HG02798 (cell line): ENCODE measurements around the gene SPATA6L.

Source experiments
- ATAC-seq: cut with Tn5 transposase; IDR thresholded peaks from one replicate; pipeline ENCODE4 v1.9.1; 2021; ENCODE audit warnings: mild to moderate bottlenecking; ENCODE audit not compliant: unreplicated experiment, poor library complexity

The SPATA6L gene

GRCh38 chr9:4666042-4666699 lies at the start of gene SPATA6L:
SPATA6L (minus strand) TSS chr9:4666480; CDS start chr9:4666250, 230 bp downstream.
- no peak for ATAC-seq

- ATAC-seq: no peak
These were observed 48.2 kb upstream of the SPATA6L start for GRCh38 chr9:4714266-4715016.

- no peak for ATAC-seq
These were observed 47.6 kb upstream of the SPATA6L start for GRCh38 chr9:4713849-4714248.

- no peak for ATAC-seq
These were observed 43.1 kb upstream of the SPATA6L start for GRCh38 chr9:4709380-4709779.

GRCh38 chr9:4706971-4707622 lies 40.8 kb upstream of the SPATA6L start:
- ATAC-seq: no peak

- ATAC-seq: no peak
These were observed 39.7 kb upstream of the SPATA6L start for GRCh38 chr9:4706021-4706420.

GRCh38 chr9:4704129-4704528 lies 37.8 kb upstream of the SPATA6L start:
- ATAC-seq: no peak

GRCh38 chr9:4701526-4701925 lies 35.2 kb upstream of the SPATA6L start:
- ATAC-seq: no peak

GRCh38 chr9:4700932-4701331 lies 34.7 kb upstream of the SPATA6L start:
- ATAC-seq: no peak

GRCh38 chr9:4700091-4700490 lies 33.8 kb upstream of the SPATA6L start:
- ATAC-seq: no peak

GRCh38 chr9:4691795-4692194 lies 25.5 kb upstream of the SPATA6L start:
- no peak for ATAC-seq

- ATAC-seq: peak; percentile 37
These were observed 23.9 kb upstream of the SPATA6L start for GRCh38 chr9:4690144-4690543.

- peak; percentile 84 for ATAC-seq
These were observed 23.4 kb upstream of the SPATA6L start for GRCh38 chr9:4689687-4690104.

GRCh38 chr9:4689021-4689420 lies 22.7 kb upstream of the SPATA6L start:
- no peak for ATAC-seq

GRCh38 chr9:4686584-4686983 lies 20.3 kb upstream of the SPATA6L start:
- no peak for ATAC-seq

GRCh38 chr9:4686112-4686511 lies 19.8 kb upstream of the SPATA6L start:
- no peak for ATAC-seq

- no peak for ATAC-seq
These were observed 18.5 kb upstream of the SPATA6L start for GRCh38 chr9:4684820-4685219.

- ATAC-seq: no peak
These were observed 14.5 kb upstream of the SPATA6L start for GRCh38 chr9:4680750-4681149.

- no peak for ATAC-seq
These were observed 13.9 kb upstream of the SPATA6L start for GRCh38 chr9:4680173-4680525.

- ATAC-seq: peak; percentile 98
These were observed 13.2 kb upstream of the SPATA6L start, which contains the start of gene CDC37L1 for GRCh38 chr9:4679268-4680172. CDC37L1 (plus strand) TSS chr9:4679569; CDS start chr9:4679768, 199 bp downstream.
